Lung (tissue), 12 donors: ENCODE data around the gene ITGA3. TPM values are rescaled to one million over a fixed set of nuclear protein-coding genes. Genes with fewer than 3 reads are reported as not detected.

Experiments
- ATAC-seq: fragments of 200-7000 bp; cut with Tn5 transposase; one replicate; pipeline ENCODE4 v1.9.1; 2020; ENCODE audit warnings: moderate number of reproducible peaks; ENCODE audit not compliant: insufficient read depth, low FRiP score
- DNase-seq, 3 donors: peaks; one replicate each; pipeline ENCODE4 v3.0.0-alpha.2; 2013 to 2017
- H3K27ac ChIP-seq, 2 donors: one replicate each; pipeline ENCODE4 v1.5.1; 2013; ENCODE audit warnings: mild to moderate bottlenecking in 2 of 2, moderate library complexity in 2 of 2, control low read depth in 1 of 2, inconsistent platforms in 1 of 2, low read depth in 1 of 2, low read length in 1 of 2
- H3K27me3 ChIP-seq, 3 donors: one replicate each; pipeline ENCODE4 v1.5.1; 2013; ENCODE audit warnings: low read length in 2 of 3; ENCODE audit not compliant: control insufficient read depth in 3 of 3, insufficient read depth in 3 of 3
- H3K36me3 ChIP-seq, 4 donors: one replicate each; pipeline ENCODE4 v1.5.1; 2013; ENCODE audit warnings: low read length in 4 of 4, mild to moderate bottlenecking in 1 of 4, moderate library complexity in 1 of 4; ENCODE audit not compliant: control insufficient read depth in 4 of 4, insufficient read depth in 4 of 4
- H3K4me1 ChIP-seq, 5 donors: one replicate each; pipeline ENCODE4 v1.5.1; 2013; ENCODE audit warnings: low read length in 5 of 5, mild to moderate bottlenecking in 2 of 5, moderate library complexity in 1 of 5; ENCODE audit not compliant: control insufficient read depth in 5 of 5, insufficient read depth in 5 of 5
- H3K4me3 ChIP-seq: one replicate; pipeline ENCODE4 v1.5.1; 2013; ENCODE audit warnings: mild to moderate bottlenecking, control low read depth, moderate library complexity
- H3K9ac ChIP-seq, 2 donors: one replicate each; pipeline ENCODE4 v1.5.1; 2013; ENCODE audit warnings: low read length in 2 of 2, control low read depth in 1 of 2; ENCODE audit not compliant: insufficient read depth in 1 of 2
- H3K9me3 ChIP-seq, 4 donors: one replicate each; pipeline ENCODE4 v1.5.1; 2013; ENCODE audit warnings: low read length in 3 of 4, mild to moderate bottlenecking in 1 of 4, moderate library complexity in 1 of 4; ENCODE audit not compliant: control insufficient read depth in 4 of 4, insufficient read depth in 3 of 4
- CTCF ChIP-seq: IDR thresholded peaks from 2 replicates; pipeline ENCODE4 v1.5.1; 2012; ENCODE audit warnings: mild to moderate bottlenecking; ENCODE audit errors: control extremely low read depth, extremely low read depth
- WGBS, 2 donors: extraction: QIAGEN DNeasy Blood & Tissue Kit; methylation state at CpG; one replicate each; pipeline ENCODE4 v1.1.7; 2013; 5-methylcytosine and 5-hydroxymethylcytosine counted together
- polyA plus RNA-seq, 2 donors: library from polyadenylated mRNA; stranded (reverse); fragments of 200-250 nt; gene quantifications; one replicate each; pipeline ENCODE4 v1.2.1, GENCODE V29; 2013
- total RNA-seq, 2 donors: library from RNA; depleted of rRNA in 1 of 2; stranded (reverse); fragments of >200 nt in 1 of 2; gene quantifications; one replicate each; pipeline ENCODE4 v1.2.1, GENCODE V29; 2014 to 2021
- donor health status: control.
- donor health status: control.
- donor health status: Bipolar disorder and iron deficiency.
- donor health status: healthy.
- donor health status: DM: yes; HTN: yes; CAD: no.

ITGA3 gene
- total and polyA plus RNA-seq, 4 donors: 83.9 to 204 (median 133) TPM

- Histone ChIP-seq H3K9ac (no peak overlapping the region), H3K27me3 (no peaks in the 10 kb centered on the region), H3K27ac (no peak overlapping the region), H3K4me3 (no peak overlapping the region), H3K36me3 (peaks cover 0 to 30% (median 0%) of the 10 kb centered on the region in 4 donors), H3K4me1 (peaks cover 0 to 13% (median 0%) of the 10 kb centered on the region in 5 donors), H3K9me3 (no peaks in the 10 kb centered on the region)
- WGBS, 2 donors: 83 to 92% methylated on average over 6 of the region's 6 CpGs
- TF ChIP-seq CTCF: no peak
- ATAC-seq (no peak), DNase-seq (no peak)
Measured at GRCh38 chr17:50090071-50090470, 34.2 kb downstream of the ITGA3 start.

- no peaks in the 10 kb centered on the region for H3K9me3 ChIP-seq
- DNase-seq: no peak
- no peak for ATAC-seq
- 72 to 78% methylated on average over 15 of the region's 15 CpGs for WGBS, 2 donors
- peaks cover 0 to 28% (median 0%) of the 10 kb centered on the region in 4 donors for H3K36me3 ChIP-seq
- peaks cover 0 to 19% (median 4%) of the 10 kb centered on the region in 5 donors for H3K4me1 ChIP-seq
- H3K27ac ChIP-seq: no peak overlapping the region
- H3K9ac ChIP-seq: no peak overlapping the region
- TF ChIP-seq CTCF: no peak
- no peaks in the 10 kb centered on the region for H3K27me3 ChIP-seq
- no peak overlapping the region for H3K4me3 ChIP-seq
Measured at GRCh38 chr17:50090971-50091917, 35.3 kb downstream of the ITGA3 start.

- no peaks in the 10 kb centered on the region for H3K27me3 ChIP-seq
- no peak overlapping the region for H3K4me3 ChIP-seq
- H3K36me3 ChIP-seq: peaks cover 0 to 28% (median 0%) of the 10 kb centered on the region in 4 donors
- peaks cover 4 to 26% (median 7%) of the 10 kb centered on the region in 5 donors for H3K4me1 ChIP-seq
- DNase-seq: peak in 1 of 3 donors; percentile 55
- no peak for ATAC-seq
- no peaks in the 10 kb centered on the region for H3K9me3 ChIP-seq
- TF ChIP-seq CTCF: no peak
- 63 to 66% methylated on average over 2 of the region's 2 CpGs for WGBS, 2 donors
- H3K9ac ChIP-seq: no peak overlapping the region
- no peak overlapping the region for H3K27ac ChIP-seq
Measured at GRCh38 chr17:50091918-50092285, 36.0 kb downstream of the ITGA3 start.
